ENCODE results near the gene NDUFA8.
"Not testable (repeated sequence)": the region's sequence is repeated elsewhere in the genome, so short reads cannot be mapped to it uniquely, and the experiment has no call there.

NDUFA8 gene

GRCh38 chr9:122119166-122119521, 40.4 kb downstream of the NDUFA8 start:
- no peak for DNase-seq

- no peak for DNase-seq
Observed at GRCh38 chr9:122118343-122119165, 41.0 kb downstream of the NDUFA8 start.

- not testable (repeated sequence) for DNase-seq
Observed at GRCh38 chr9:122117241-122117640, 42.3 kb downstream of the NDUFA8 start.

DNA sequence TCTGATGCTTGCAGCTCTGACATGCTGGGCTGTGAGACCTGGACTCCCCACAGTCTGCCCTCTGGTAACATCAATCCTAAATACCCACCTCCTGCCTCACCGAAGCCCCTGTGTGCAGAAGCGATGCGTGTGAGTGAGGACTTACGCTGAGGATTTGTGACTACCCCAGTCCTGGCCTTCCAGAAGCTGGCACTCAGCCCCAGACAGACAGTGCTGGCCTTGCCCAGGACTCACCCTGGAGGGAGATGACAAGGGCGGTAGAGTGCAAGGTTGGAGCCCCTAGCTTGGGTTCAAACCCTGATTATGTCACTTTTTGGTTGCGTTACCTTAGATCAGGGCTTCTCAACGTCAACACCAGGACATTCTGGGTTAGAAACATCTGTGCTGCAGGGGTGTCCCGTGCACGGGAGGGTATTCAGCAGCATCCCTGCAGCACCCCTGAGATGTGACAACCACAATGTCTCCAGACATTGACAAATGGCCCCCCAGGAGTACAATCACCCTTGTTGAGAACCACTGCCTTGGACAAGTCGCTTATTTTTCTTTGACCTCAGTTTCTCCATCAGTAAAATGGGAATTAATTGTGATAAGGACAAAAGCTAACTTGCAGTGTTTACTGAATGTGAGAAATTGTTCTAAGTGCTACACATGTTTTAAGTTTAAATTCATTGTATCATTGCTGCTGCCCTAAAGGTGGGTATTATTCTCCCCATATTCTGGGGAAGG, 43.0 kb downstream of the NDUFA8 start:
- no peak for DNase-seq

- no peak for DNase-seq
Observed at GRCh38 chr9:122116040-122116439, 43.5 kb downstream of the NDUFA8 start.

GRCh38 chr9:122115176-122116035, 44.2 kb downstream of the NDUFA8 start:
- no peak for DNase-seq

GRCh38 chr9:122113574-122113973, 46.0 kb downstream of the NDUFA8 start:
- DNase-seq: no peak

GRCh38 chr9:122112238-122112637, 47.3 kb downstream of the NDUFA8 start:
- DNase-seq: no peak

DNA sequence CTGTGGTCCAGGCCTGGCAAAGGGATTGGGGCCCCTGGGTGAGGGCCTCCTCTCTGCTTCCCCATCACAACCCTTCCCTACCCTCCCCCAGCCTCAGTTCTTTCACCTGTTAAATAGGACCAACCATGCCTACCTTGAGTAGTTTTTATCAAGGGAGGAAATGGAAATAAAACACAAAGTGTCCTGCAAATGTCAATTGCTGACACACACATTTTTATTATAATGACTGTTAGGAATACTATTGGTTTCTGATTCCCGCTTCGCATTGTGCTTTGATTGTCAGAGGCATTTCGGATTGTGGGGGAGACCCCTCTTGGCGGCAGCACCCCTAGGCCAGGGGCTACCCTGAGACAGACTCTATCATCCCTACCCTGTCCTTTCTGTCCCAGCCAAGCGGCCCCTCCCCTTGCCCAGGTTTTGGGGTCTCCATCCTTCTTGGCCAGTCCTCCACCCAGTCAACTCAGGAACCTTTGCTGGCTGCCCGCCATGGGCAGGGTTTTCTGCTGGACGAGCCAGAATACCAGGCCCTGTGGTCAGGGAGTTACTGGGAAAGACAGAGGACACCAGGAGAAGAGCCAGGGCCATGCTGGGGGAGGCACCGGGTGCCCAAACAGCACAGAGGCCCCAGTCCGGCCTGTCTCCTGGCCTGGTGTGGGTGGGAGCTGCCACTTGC, 48.0 kb downstream of the NDUFA8 start:
- DNase-seq: no peak

GRCh38 chr9:122110100-122110833, 49.3 kb downstream of the NDUFA8 start:
- no peak for DNase-seq

DNA sequence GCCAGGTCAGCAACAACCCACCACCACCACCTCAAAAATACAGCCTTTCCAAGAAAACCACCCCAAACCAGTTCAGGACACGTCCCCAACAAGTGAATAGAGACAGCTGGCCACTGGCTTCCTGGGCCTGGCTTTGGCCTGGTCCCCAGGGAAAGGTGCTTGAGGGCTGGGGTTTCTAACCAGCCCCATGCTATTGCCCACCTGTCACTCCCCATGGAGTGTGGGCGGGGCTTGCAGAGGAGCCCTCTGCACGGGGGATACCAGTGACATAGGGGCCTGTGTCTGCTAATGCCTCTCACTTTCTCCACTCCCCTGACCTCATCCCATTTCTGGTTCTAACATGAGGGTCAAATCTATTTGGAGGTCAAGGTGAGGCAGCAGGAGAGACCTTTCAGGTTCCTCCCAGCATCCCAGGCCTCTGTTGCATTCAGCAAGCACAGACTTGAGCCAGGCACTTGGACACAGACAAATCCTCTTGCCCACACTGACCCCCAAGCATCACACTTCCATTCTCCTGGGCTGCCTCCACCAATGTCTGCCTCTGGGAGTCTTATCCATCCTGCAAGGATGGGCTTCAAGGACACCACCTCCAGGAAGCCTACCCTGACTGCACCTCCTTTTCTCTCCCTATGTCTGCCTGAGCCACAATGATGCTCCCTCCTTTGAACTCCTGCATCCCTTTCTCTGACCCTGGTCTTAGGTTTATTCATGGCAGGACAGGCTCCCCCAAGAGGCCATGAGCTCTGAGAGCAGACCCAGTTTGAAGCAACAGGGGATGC, 50.4 kb downstream of the NDUFA8 start:
- DNase-seq: no peak

DNA sequence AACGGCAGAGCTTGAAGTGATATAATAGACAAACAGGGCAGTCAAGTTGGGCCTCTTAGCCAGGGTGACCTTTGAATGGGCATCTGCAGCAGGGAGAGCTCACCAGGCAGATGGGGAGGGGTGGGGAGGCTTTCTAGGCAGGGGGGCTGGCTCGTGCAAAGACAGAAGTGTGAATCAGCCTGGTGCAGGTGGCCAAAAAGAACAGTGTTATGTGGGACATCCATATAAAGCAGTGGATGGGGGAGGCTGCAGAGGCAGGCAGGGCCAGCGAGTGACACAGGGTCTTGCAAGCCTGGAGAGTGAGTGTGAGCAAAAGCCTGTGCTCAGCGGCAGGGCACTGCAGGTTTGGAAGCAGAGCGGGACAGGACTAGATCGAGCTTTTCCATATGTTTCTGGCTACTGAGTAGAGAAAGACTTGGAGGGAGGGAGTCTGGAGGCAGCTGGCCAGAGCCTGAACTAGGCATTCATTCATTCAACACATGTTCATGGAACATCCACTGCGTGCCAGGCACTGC, 52.2 kb downstream of the NDUFA8 start:
- DNase-seq: no peak

DNA sequence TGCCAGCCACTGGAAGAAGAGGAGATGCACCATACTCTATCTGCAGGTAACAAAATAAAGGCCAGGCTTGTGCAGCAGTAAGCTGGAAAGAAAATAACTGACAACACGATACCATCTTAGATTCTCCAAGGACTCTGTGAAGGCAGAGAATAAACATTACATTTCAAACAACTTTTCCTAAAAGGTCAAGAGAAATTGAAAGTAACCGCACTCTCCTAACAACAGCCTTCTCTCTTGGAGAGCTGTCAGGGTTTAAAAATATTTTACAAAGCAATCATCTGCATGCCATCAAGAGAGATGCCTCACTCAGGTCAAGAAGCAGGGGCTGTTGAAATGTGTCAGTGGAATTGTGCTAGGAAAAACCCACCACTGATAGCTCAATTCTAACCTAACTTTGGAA, 53.0 kb downstream of the NDUFA8 start:
- DNase-seq: no peak

DNA sequence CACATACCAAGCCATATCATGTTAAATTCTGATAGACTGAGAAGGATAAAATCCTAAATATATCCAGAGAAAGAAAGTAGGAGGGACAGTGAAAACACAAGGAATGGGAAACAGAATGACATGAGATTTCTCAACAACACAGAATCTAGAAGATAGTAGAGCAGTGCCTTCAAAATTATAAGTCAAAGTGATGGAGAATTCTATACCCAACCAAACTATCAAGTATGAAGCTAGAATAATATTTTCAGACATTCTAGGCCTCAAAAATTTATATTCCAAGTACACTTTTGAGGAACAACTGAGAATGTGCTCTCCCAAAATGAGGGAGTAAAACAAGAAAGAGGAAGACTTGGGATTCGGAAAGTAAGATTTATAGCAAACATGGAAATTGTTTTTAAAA, 55.6 kb downstream of the NDUFA8 start:
- DNase-seq: no peak

DNA sequence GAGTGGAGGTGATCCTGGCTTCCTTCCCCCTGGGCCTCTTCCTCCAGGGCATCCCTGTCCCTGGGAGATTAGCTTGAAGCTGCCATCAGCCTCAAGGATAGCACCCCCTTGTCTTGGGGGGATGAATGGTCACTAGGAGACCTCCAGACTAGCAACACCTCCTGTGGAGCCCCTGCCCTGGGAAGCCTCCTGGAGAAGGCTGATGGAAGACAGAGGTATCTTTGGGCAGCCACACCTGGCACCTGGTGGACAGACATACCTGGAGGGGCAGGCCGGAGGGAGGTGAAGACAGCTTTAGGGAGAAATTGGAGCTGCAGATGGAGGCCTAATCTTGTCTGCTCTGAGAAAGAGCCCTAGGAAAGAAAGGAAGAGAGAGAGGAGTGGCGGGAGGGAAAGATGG, 57.4 kb downstream of the NDUFA8 start:
- no peak for DNase-seq

GRCh38 chr9:122100756-122101155, 58.8 kb downstream of the NDUFA8 start:
- DNase-seq: peak; percentile 32

GRCh38 chr9:122099271-122099869, 60.2 kb downstream of the NDUFA8 start:
- DNase-seq: peak; percentile 83

- DNase-seq: peak; percentile 20
Observed at GRCh38 chr9:122097679-122098315, 61.8 kb downstream of the NDUFA8 start.

DNA sequence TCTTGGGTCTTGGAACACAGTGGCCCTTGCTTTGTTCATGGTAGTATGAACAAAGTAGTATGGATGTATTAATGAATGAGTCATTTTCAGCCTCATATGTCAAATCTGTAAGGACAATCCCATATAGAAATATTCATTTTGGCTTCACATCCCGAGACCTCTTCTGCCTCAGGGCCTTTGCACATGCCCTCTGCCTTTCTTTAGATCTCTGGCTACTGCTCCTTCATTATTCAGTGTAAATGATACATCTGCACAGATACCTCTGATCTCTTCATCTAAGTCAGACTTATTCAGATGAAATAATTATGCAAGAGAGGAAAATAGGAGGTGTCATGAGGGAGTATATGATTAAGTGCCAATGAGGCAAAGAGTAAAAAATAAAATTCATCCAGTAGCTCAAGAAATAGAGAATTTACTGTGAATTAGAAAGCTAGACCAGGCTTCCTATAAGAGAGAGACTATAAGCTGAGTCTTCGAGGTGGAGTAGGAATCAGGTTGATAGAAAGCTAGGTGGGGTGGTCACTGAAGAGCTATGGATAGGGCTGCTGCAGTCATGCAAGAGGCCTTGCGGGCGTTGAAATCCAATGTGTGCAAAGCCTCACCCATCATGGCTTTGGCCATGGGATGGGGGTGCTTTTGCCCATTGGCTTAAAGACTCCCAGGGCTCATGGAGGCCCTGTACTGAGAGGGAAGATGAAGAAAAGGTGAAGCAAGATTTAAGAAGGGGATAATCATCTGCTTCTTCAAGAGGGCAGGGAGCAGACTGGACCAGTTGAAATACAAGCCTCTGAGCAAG, 62.8 kb downstream of the NDUFA8 start:
- peak; percentile 22 for DNase-seq

All from islet precursor cell (in vitro differentiated cells).